Stimulated activated CD8-positive, alpha-beta memory T cell treated with anti-CD3 and anti-CD28 coated beads, Interleukin-7, amount 100 ng/mL, for 48 hours (primary cell): ENCODE data around the gene RACGAP1.

Source experiments
- DNase-seq, 2 donors: peaks; one replicate each; pipeline ENCODE4 v3.0.0-alpha.2; 2020; ENCODE audit warnings: low read depth in 1 of 2; ENCODE audit errors: extremely low read depth in 1 of 2

RACGAP1 gene

GRCh38 chr12:49944046-49944445 lies 81.2 kb downstream of the RACGAP1 start:
- DNase-seq, result no peak

GRCh38 chr12:49943625-49943960 lies 81.7 kb downstream of the RACGAP1 start:
- DNase-seq, result no peak

GRCh38 chr12:49942921-49943624 lies 82.2 kb downstream of the RACGAP1 start:
- DNase-seq, result no peak

- DNase-seq, result no peak
Measured at GRCh38 chr12:49942512-49942893, 82.8 kb downstream of the RACGAP1 start.

GRCh38 chr12:49941556-49942511 lies 83.5 kb downstream of the RACGAP1 start:
- DNase-seq, result no peak

- no peak for DNase-seq
Measured at GRCh38 chr12:49939707-49940106, 85.6 kb downstream of the RACGAP1 start.

GRCh38 chr12:49939307-49939706 lies 86.0 kb downstream of the RACGAP1 start:
- no peak for DNase-seq
